ENCODE data around the gene LRBA. TPM values are rescaled to one million over a fixed set of nuclear protein-coding genes. Genes with fewer than 3 reads are reported as not detected.

Gene LRBA
- polyA plus RNA-seq, 1 of the 3 experiments (the other 2 are of a cell fraction): 11.4 TPM

DNA sequence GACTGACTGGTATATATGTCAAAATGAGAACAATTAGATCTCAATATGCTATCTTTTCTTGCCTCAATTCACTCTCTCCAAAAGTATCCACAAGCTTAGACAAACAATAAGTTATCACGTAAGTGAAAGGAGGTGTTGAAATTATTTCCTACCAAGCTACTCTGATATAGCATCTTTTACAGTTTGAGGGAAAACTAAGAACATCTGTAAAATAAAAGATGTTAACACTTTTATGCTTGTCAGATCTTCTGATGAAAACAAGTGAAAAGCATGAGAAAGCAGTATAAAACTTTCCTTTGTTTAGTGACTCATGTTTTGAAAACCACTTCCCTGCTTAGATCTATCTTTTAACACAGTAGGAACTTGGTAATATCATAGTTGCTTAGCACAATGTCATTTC is 441.6 kb downstream of the LRBA start:
- Histone ChIP-seq H3K27ac (ENCODE audit: low read depth in 2 of 2, low read length in 1 of 2) (peak overlapping the region in 1 of 2 experiments; percentile 49; a peak in 1 of 4 replicates), H3K9me2 (no peaks in the 10 kb centered on the region), H4K20me1 (ENCODE audit: insufficient read depth) (no peaks in the 10 kb centered on the region), H3F3A (replicated peaks; ENCODE audit: insufficient read depth) (peaks cover 14% of the 10 kb centered on the region), H3K4me1 (ENCODE audit: control insufficient read depth in 1 of 2, insufficient read depth in 2 of 2, low read depth in 1 of 2, low read length in 1 of 2) (peaks cover 3 to 23% of the 10 kb centered on the region in 2 experiments; a peak in 3 of 4 replicates), H2AFZ (ENCODE audit: low read depth) (0 out of 2 replicates have a peak overlapping the region, but pooled peaks have one; percentile 60), H3K9ac (no peak overlapping the region), H3K27me3 (ENCODE audit: insufficient read depth) (no peaks in the 10 kb centered on the region), H3K36me3 (replicated peaks in 1 of 2; ENCODE audit: control insufficient read depth in 1 of 2, insufficient read depth in 2 of 2, low read length in 1 of 2) (no peaks in the 10 kb centered on the region), H3K79me2 (ENCODE audit: insufficient read depth) (no peaks in the 10 kb centered on the region), H3K9me3 (no peaks in the 10 kb centered on the region), H3K4me3 (ENCODE audit: low read depth in 2 of 2, low read length in 1 of 2) (no peak overlapping the region), H3K4me2 (peak overlapping the region; percentile 31; the same call in 1 of the 2 replicates)
- 96% methylated on average over 1 of the region's 1 CpG for WGBS (ENCODE audit: low lambda C conversion rate)
- POLR2A ChIA-PET: no interaction called here
- CTCF ChIA-PET: no interaction called here
- no peak for DNase-seq
- TF ChIP-seq RFX5 (IDR thresholded peaks at IDR 0.05; ENCODE audit: low read length) (no peak), MEF2A (IDR thresholded peaks at IDR 0.05; ENCODE audit: borderline replicate concordance, low read depth) (no peak), JUND (IDR thresholded peaks at IDR 0.05) (peak; percentile 18; the same call in 1 of the 2 replicates), TEAD4 (IDR thresholded peaks at IDR 0.05; ENCODE audit: borderline replicate concordance, insufficient read depth) (no peak), YY1 (IDR thresholded peaks at IDR 0.05; ENCODE audit: low read depth) (no peak), FOSL2 (IDR thresholded peaks at IDR 0.05; ENCODE audit: borderline replicate concordance, low read depth) (0 out of 2 replicates have a peak, but pooled peaks have one; percentile 21), NFIC (IDR thresholded peaks at IDR 0.05; ENCODE audit: borderline replicate concordance) (no peak), RXRA (IDR thresholded peaks at IDR 0.05; ENCODE audit: borderline replicate concordance, low read depth) (no peak), POLR2AphosphoS5 (IDR thresholded peaks at IDR 0.05; ENCODE audit: low read depth, low read length) (no peak), TCF12 (IDR thresholded peaks at IDR 0.05) (peak; percentile 53)
- TF ChIP-seq, protein P1, sequence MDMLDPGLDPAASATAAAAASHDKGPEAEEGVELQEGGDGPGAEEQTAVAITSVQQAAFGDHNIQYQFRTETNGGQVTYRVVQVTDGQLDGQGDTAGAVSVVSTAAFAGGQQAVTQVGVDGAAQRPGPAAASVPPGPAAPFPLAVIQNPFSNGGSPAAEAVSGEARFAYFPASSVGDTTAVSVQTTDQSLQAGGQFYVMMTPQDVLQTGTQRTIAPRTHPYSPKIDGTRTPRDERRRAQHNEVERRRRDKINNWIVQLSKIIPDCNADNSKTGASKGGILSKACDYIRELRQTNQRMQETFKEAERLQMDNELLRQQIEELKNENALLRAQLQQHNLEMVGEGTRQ (IDR thresholded peaks at IDR 0.05; ENCODE audit: borderline replicate concordance, low read depth, low read length): no peak

DNA sequence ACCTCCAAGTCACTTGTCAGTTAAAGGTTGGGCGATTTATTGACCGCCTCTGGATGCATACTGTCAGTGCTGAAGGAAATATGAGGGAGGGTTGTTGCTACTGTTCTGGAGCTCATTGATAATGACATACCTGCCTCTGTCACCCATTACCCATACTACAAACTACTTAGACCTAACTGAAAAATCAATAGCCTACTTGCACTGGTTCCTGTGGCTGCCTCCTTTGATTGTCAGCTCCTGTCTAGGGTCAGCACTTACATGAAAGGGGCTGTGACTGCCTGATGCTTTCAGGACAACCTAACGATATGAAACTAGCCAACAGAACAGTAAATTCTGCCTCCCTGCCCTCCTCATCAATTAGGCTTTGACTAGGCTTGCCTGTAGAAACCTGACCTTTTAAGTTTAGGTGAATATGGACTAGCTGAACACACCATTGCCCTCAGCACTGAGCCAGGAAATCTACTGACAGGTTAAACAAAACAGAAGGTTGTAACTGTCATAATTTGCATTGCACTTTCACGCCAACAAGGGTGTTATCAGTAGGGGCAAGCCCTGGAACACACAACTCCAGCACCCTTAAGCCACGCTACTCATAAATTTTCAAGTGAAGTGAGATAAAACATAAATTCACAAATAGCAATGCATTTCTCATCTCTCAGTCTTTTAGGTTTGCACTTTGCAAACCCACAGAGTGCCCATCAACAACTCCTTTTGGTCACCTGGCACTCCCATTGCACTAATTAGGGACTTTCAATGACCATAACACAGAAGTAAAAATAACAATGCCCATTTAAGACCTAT is 442.2 kb downstream of the LRBA start:
- no peaks in the 10 kb centered on the region for H3K79me2 ChIP-seq (ENCODE audit: insufficient read depth)
- no peak for DNase-seq
- TF ChIP-seq FOSL2 (IDR thresholded peaks at IDR 0.05; ENCODE audit: borderline replicate concordance, low read depth) (no peak), JUND (IDR thresholded peaks at IDR 0.05) (no peak), GATA2 (CRISPR knock-in tag; IDR thresholded peaks at IDR 0.05) (0 out of 2 replicates have a peak, but pooled peaks have one; percentile 13), EZH2phosphoT487 (IDR thresholded peaks at IDR 0.05; ENCODE audit: borderline replicate concordance, low read depth) (no peak)
- ChIA-PET CTCF (interaction anchor here (0.9 to 1.0 kb wide), 2 partner anchors 18 to 294 kb away, joined by 3 read pairs; no protein-coding TSS in a partner anchor), POLR2A (no interaction called here)
- peaks cover 0 to 3% of the 10 kb centered on the region in 2 experiments for H3K36me3 ChIP-seq (replicated peaks in 1 of 2; ENCODE audit: control insufficient read depth in 1 of 2, insufficient read depth in 2 of 2, low read length in 1 of 2)
- WGBS (ENCODE audit: low lambda C conversion rate): 98% methylated on average over 5 of the region's 5 CpGs
- no peaks in the 10 kb centered on the region for H3K9me3 ChIP-seq
- no peaks in the 10 kb centered on the region for H3K27me3 ChIP-seq (ENCODE audit: insufficient read depth)
- no peaks in the 10 kb centered on the region for H4K20me1 ChIP-seq (ENCODE audit: insufficient read depth)
- no peak overlapping the region for H2AFZ ChIP-seq (ENCODE audit: low read depth)
- no peak overlapping the region for H3K9ac ChIP-seq
- H3F3A ChIP-seq (replicated peaks; ENCODE audit: insufficient read depth): peaks cover 15% of the 10 kb centered on the region
- peak overlapping the region in 1 of 2 experiments; percentile 49; a peak in 1 of 4 replicates for H3K27ac ChIP-seq (ENCODE audit: low read depth in 2 of 2, low read length in 1 of 2)
- H3K4me3 ChIP-seq (ENCODE audit: low read depth in 2 of 2, low read length in 1 of 2): no peak overlapping the region
- H3K4me1 ChIP-seq (ENCODE audit: control insufficient read depth in 1 of 2, insufficient read depth in 2 of 2, low read depth in 1 of 2, low read length in 1 of 2): peaks cover 3 to 23% of the 10 kb centered on the region in 2 experiments; a peak in 3 of 4 replicates
- peak overlapping the region; percentile 31; the same call in 1 of the 2 replicates for H3K4me2 ChIP-seq
- H3K9me2 ChIP-seq: no peaks in the 10 kb centered on the region

Measured in SK-N-SH (cell line).